ENCODE measurements around the gene DLGAP1.

Gene DLGAP1

DNA sequence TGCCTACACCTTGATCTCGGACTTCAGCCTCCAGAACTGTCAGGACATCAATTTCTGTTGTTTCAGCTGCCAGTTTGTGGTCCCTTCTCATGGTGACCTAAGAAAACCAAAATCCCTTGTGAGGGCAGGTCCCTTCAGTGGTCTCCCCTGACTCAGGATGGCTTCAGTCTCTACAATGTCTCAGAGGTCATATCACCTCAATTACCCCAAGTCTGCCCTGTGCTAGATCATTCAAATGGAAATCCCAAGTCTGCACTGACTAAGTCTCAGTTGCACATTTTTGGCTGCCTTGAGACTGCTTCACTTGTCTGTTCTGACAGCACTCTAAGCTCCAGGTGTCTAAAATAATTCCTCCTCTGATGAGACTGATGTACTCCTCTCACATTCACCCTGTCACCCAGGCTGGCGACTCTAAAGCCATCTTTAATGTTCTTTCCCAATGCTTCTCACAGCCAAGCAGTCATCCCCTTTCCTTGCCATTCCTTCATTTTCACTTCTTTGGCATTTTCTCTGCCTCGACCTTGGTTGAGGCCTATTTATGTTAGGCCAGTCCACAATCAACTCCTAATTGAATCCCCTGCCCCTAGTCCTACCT lies 470.8 kb downstream of the DLGAP1 start:
- DNase-seq: no peak

DNA sequence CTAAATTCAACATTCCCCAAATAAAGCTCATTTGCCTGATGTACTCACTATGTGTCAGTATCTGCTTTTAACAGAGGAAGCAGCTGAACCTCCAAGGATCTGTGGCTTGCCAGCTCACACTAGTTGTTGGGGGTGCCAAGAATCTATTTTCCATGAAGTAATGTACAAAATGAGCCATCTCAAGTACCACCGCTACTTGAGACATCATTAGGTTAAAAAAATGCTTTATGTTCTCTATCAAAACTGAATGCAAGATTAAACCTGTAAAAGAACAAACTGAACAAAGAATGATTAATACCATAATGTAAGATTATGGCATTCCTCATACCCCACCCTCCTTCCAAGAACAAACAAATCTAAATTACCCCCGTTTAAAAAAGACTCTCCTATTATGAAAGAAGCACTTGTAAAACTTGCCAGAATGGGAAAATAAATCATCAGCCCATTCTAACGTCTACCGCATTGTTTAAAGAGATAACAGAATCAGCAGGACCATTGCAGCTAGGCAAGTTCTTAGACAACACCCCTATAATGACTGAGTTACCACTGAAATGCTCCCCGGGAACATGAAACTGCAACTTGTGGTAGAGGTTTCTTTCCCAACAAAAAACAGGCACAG lies 471.6 kb downstream of the DLGAP1 start:
- DNase-seq: no peak

DNA sequence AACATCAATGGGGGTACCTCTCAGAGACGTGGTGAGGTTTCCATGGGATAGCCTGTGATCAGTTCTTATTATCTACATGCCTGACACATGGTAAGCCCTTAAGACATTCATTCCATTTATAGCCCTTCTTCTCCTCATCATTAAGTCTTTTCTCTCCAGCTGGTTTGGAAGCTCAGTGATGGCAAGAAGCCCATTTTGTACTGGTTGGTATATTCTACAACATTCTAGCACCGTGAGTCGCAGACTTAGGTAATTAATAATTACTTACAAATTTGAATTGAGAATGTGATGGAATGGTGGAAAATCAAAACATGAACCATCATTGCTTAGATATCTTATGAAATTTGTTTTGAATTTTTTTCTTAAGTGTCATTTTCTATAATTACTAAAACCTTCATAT lies 472.6 kb downstream of the DLGAP1 start:
- DNase-seq: no peak

DNA sequence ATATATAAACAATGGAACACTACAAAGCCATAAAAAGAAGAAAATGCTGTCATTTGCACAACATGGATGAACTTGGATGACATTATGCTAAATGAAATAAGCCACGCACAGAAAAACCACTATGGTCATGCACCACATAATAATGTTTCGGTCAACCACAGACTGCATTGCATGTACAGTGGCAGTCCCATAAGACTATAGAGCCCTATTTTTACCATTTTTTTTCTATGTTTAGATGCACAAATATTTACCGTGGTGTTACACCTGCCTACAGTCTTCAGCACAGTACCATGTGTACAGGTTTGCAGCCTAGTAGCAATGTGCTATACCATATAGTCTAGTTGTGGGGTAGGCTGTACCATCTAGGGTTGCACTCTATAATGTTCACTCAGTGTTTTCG lies 476.1 kb downstream of the DLGAP1 start:
- no peak for DNase-seq

DNA sequence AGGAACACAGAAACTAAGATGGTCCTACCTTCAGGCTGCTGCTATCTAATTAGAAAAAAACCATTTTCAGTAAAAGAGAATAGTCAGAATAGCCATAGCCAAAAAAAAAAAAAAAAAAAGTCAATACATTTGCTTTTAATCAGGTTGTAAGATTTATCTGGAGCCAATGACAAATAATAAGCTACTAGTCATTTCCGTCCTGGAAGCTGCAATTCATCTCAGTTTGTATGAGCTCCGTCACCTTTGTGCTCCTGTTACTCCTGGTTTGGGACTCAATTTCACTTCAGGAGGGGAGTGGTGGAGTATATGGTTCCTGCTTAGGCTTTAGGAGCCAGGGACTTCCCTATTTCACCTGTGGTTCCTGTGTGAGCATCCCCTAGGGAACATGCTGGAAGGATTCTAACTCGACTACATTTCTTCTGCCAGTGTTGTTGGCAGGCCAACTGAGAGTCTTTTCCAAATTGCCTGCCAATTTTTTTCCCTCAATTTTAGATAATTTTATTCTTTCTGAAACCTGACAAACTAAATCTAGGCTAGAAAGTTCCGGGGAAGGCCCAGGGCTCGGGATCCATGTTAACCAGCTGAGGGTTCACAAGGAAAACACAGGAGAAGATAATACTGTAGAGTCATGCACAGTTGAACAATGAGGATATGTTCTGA lies 481.8 kb downstream of the DLGAP1 start:
- no peak for DNase-seq

DNA sequence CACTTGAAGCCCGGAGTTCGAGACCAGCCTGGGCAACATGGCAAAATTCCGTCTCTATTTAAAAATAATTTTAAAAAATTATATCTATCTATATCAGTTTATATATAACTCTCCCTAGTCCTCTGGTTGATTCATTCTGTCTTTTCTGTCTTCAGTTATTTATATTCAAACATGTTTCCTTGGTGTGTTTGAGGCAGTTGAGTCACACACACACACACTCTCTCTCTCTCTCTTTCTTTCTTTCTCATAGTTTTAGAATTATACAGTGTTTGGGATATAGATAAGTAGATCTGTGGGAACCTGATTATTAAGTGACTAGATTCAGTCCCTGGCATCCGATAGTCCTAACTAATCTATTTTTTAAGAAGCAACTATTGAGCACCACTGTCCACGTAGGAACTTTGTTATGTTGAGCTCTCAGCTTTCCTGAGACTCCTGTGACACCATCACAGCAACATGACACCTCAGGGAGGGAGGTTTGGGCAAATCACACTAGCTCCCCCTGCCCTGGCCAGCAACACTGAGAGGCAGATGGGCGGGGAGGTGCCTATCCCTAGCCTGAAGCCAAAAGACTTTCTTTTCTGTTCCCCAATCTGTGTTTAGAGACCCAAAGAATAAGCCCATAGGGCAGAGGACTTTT lies 482.7 kb downstream of the DLGAP1 start:
- DNase-seq: no peak

DNA sequence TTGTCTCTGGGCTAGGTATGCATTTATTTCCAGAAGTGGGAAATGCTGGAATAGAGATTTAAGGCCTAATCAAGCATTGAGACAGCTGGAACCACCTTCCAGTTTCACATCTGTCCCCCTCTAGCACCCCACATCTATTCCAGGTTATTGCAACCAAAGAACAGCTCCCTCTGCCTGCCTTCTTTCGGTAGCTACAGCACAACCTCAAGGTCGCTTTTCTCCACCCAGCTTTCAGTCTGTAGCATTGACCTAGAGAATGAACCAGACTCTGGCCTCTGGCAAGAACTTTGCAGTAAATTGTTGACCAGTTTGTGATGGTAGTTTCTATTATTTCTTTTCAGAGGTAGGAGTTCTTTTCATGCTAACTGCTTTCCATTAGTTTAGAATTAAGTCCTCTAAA lies 484.2 kb downstream of the DLGAP1 start:
- DNase-seq: no peak

DNA sequence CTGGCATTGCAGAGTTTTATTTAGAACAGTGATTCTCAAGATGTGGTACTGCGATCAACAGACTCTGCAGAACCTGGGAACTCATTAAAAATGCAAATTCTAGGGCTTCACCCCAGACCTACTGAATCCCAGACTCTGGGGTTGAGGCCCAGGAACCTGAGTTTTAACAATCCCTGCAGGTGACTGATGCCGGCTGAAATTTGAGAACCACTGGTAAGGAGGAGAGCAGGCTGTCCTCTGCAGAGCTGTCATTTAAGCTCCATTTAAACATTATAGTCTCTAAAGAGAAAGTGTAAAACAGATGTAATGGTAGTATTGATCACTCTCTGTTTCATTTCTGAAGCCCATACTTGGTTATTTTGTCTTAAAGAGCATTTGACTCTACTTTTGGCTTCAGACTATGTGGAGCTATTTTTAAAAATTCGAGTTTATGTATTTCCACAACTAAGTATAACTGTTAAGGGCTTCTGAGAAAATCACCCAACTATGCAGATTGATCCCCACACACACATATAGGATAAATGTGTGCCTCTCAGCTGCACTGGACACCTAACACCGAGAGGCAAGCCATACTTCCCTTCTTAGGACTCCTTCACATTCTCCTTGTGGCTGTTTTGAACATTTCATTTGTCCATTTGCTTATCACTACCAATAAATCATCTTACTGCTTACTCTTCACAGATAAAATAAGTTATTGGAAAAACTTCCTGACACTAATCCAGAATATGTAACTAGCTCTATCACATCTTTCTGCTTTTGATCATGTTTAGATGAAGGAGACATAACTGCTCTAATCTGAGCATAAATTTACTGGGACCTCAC lies 487.5 kb downstream of the DLGAP1 start:
- DNase-seq: no peak

DNA sequence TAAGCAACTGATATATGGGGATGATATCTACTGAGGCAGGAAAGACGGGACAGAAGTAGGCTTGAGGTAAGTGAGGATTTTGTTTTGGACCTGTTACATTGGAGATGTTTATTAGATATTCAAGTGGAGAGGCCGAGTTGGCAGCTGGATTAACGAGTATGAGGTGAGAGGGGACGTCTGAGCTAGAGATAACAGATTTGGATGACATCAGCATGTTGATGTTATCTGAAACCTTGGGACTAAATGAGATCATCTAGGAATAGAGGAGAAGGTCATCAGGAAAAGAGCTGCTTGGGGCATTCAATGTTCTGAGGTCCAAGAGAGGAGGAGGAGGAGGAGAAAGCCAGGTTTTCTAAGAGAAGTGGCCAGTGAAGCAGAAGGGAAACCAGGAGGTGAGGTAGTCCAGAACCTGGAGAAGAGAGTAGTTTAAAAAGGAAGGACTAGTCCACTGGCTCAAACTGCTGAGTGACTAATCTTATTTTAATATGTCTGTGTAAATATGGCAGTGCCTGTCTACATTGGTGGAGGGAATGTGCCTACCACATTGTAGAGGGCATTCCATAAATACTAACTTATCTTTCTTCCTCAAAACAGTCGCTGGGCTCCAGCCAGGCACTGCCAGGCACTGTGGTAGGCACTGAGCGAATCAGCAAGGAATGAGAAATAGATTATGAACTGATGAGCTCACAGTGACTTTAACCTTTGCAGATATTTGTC lies 488.3 kb downstream of the DLGAP1 start:
- no peak for DNase-seq

DNA sequence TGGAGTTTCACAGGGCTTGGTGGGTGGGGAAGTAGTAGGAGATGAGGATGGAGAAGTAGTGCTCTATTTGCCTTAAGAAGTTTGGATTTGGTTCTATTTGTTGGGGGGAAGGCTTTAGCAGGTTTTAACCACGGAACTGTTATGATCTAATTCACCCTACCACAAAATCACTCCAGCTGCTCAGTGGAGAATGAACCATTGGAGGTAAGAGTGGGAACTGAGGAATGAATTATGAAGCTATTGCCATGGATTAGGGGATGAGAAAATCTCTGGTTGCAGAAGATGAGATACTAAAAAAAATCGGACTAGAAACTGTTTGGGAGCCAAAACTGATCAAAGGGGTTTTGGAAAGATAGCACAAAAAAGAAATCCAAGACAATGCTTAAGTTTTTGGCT lies 488.9 kb downstream of the DLGAP1 start:
- no peak for DNase-seq

DNA sequence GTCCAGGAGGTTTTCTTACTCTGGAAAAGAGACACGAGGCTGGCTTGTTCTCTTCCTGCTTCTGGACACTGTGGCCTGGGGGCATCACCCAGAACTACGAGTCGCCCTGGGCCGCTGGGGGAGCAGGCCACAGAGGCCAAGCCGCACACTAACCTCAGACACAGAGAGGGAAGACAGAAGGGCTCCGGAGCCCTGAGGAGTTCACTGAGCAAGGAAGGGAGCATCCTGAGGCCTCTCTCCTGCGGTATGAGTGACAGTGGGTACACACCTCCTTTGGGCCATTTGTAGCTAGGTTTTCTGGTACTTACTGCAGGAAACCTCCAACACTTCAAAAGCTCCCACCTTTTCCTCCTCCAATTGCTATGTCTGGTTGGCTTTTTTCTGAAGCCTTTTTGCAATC lies 494.1 kb downstream of the DLGAP1 start:
- no peak for DNase-seq

DNA sequence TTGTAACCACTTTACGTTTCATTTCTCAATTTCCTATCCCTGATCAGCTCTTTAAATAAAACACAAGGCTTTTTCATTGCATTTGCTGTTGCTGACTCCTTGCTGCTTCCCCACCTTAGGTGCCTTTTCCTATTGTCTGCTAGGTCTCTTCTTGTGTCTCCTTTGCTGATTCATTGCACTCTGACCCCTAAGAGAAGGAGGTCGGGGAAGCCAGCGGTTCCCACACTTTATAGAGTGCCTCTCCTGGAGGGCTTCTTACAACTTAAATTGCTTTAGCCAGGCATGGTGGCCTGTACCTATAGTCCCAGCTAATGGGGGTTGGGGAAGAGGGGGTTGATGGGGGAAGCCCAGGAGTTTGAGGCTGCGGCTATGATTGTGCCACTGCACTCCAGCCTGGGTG lies 495.0 kb downstream of the DLGAP1 start:
- DNase-seq: no peak

DNA sequence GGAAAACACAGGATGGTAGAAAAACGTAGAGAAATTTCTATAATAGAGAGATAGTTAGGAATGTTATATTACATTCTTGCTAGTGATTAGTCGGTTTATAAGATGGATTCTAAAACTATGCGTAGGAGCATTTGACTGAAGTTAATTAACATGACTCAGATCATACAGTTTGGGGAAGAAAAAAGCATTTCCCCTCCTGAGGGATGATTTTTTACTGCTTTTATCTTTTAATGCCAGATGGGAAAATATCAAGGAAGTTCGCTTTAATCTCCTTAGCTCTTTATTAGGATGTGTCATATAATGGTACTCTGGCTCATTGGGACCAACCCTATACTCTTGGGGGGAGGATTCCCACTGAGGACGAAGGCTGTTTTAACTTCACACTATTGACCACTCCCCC lies 503.1 kb downstream of the DLGAP1 start:
- no peak for DNase-seq

DNA sequence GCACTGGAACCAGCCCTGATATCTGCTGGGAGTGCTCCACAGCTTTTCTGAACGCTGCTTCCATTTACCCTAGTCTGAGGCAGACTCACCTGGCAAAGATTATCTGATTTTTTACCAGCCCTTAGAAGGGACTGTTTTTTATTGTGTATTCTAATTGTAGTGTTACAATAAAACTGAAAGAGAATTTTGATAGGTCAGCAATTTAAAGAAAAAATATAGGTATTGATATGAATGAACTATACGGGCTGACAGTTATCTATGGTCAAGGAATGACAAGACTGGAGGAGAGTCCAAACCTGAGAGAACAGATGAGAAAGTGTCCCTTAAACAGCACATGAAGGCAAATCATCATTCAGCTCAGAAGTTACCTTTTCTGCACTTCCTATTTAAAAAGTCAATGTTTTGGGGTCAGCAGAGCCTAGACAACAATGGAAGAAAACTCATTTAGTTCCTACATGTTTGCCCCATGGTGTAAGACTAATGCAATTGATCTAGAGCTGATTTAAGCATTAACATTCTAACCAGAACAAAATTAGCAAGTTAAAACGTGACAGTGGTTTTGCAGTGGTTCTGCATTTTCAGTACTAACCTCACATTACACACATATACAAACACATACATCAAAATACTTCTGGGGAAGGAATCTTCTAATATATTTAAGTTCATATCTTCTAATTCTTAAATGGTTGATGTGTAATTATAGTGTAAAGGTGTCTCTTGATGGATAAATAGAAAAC lies 504.3 kb downstream of the DLGAP1 start:
- DNase-seq: no peak

DNA sequence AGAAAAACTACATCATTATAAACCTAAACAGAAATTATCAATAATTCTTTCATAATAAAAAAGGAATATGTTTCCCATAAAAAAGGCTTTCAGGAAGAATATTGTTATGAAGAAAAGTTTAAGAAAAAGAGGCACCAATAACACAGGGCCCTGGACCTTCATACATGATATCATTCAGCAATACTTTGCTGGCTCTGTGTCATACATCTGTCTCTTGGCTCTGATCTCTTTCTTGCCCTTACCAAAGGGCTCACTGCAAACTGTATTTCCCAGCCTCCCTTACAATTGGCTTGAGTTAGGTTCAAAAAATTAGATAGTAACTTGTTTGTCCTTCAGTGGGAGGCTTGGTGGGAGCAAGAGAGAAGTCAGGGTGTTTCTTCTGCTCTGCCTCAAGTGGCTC lies 506.1 kb downstream of the DLGAP1 start:
- no peak for DNase-seq

DNA sequence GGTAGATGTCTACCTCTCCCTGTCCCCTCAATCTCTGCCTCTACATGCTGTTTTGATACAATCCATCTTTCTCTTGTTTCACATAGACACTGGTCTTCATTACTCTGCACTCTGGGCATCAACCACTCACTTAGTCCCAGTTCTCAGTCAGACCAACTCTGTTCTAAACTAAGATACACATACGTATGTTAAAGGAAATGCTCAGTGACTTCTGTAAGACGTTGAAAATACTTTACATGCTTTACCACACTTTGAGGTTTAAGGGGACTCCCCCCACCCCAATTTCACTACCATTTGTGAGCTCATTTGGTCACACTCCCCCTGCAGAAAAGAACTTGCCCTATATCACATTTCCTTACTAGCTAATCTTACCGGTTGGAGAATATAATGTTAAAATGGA lies 507.7 kb downstream of the DLGAP1 start:
- DNase-seq: no peak

DNA sequence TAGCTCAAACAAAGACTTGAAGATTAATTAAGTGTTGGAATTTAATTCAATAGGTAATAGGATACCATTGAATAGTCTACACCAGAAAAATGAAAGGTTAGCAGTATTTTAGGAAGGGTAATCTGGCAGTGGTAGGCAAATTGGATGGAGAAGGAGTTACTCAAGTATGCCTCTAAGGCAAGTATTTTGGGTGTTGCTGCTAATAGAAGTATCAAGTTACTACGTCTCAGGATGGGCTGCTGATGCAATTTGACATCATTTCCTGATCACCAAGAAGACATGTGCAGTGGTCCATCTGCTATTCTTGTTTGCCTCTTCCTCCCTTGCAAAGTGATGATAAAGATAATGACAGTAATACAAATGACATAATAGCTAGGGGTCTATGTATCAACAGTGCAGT lies 519.8 kb downstream of the DLGAP1 start:
- DNase-seq: no peak

DNA sequence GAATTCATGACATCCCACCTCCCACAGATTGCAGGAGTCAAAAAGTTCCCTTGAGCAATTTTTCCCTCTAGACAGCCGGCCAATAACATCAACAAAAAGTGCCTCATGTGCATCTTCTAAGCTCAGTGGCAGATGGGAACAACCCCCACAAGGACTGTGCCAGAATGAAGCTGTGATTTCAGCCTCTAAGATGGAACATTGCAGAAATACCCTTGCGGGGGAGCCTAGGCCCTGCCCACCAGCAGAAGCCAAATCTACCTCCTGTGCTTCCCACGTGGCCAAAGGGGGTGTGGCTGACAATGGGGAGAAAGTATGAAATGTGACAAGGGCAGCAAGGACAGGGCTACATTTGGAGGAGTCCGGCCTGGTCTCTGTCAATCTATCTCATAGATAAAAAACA lies 522.8 kb downstream of the DLGAP1 start:
- DNase-seq: no peak

DNA sequence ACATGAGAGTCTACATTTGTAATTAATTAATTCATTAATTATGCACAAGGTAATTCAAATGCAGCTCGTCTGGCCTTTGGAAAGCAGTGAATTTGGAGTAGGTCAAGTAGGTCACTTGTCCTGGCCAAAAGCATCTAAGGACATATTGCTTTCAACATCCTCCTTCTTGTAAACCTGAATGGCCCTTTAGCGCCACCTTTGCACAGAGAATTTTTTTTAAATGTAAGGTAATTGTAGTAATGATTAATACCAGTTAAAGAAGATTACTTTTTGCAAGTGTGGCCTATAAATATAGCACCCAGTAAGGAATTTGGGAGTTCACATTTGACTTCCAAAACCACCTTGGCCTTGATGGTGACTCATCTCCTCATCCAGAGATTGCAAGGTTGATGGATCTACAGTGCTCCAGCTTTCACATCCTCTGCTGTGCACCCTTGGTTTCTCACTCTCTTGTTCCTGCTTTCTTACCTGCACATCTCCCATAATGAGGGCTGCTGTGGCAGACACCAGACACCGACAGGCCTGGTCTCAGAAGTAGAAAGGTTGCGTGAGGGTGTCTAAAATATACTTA lies 523.5 kb downstream of the DLGAP1 start:
- DNase-seq: no peak

DNA sequence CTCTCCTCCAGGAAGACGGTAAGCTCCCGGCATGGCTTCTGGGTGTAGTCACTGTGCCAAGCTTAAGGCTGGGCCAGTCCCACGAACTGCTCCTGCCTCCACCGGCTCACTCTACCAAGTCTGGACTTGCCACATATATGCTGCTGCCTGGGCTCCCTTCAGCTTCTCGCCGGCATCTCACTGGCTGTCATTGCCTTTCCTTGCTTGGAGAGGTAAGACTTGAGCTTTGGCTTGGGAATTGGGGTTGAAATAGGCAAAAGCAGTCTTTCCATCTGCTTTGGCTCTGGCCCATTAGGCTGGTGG lies 524.1 kb downstream of the DLGAP1 start:
- no peak for DNase-seq

Data from suppressor macrophage (primary cell).